Measurements from ENCODE around the gene ABCG8.

ABCG8 gene

DNA sequence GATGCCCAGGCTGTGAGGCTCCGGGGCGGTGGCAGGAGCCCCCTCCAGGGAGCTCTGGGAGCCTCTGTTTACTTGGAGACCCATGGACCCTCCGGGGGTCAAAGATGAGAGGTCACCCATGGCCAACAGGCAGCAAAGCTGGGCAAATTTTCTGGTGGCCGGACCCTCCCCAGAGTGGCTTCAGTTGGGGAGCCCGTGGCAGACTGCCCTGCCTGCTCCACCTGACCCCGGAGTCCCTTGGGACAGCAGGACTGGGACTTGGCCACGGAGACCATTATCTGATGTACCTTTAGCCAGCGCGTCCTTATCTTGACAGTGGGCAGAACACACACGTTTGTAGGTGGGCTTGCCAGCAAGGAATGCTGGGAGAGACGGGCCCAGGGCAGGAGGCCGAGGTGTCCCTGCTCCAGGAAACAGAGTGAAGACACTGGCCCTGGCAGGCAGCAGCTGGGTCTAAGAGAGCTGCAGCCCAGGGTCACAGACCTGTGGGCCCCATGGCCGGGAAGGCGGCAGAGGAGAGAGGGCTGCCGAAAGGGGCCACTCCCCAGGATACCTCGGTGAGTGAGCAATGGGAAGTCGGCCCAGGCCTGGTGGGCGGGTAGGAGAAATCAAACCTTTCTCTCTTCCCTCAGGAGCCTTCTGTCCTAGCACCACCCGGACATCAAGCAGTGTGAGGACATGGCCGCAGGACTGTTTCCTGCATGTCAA, at the start of gene ABCG8, which contains the start of gene ABCG5:
ABCG8 (plus strand) TSS at position 412 of the 708 bp plus-strand sequence; CDS start at position 495, 83 bp downstream.
ABCG5 (minus strand) TSS at position 280 of the 708 bp plus-strand sequence; CDS start at position 120, 160 bp downstream.
- no peak for DNase-seq

- no peak for DNase-seq
Observed at GRCh38 chr2:43790147-43790546, 48.6 kb upstream of the ABCG8 start.

- DNase-seq = no peak
Observed at GRCh38 chr2:43791035-43791765, 47.6 kb upstream of the ABCG8 start.

DNA sequence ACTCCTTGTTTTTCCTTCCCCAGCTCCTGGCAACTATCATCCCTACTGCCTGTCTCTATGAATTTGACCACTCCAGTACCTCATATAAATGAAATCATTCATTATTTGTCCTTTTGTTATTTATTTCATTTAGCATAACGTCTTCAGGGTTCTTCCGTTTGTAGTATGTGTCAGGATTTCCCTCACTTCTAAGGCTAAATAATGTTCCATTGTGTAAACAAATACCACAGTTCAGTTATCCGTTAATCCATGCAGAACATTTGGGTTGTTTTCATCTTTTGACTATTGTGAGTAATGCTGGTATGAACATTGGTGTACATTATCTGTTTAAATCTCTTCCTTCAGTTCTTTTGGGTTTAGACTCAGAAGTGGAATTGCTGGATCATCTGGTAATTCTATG, 46.1 kb upstream of the ABCG8 start:
- DNase-seq = no peak

- DNase-seq = no peak
Observed at GRCh38 chr2:43794956-43795355, 43.8 kb upstream of the ABCG8 start.

GRCh38 chr2:43796206-43796605, 42.6 kb upstream of the ABCG8 start:
- no peak for DNase-seq

GRCh38 chr2:43798300-43798699, 40.5 kb upstream of the ABCG8 start:
- DNase-seq = no peak

- no peak for DNase-seq
Observed at GRCh38 chr2:43800894-43801293, 37.9 kb upstream of the ABCG8 start.

GRCh38 chr2:43802135-43802534, 36.6 kb upstream of the ABCG8 start:
- DNase-seq = no peak

DNA sequence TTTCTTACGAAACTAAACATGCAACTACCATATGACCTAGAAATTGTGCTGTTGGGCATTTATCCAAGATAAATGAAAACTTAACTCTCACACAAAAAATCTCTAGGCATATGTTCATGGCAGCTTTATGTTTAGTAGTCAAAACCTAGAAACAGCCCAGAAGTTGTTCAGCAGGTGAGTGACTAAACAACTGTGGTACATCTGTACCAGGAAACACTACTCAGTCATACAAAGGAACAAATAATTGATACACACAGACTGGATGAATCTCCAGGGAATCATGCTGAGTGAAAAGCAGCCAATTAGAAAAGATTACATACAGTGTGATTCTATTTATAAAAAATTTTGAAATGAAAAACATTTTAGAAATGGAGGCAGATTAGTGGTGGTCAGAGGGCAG, 35.7 kb upstream of the ABCG8 start:
- no peak for DNase-seq

- DNase-seq = no peak
Observed at GRCh38 chr2:43806719-43807031, 32.1 kb upstream of the ABCG8 start.

GRCh38 chr2:43810452-43810851, 28.3 kb upstream of the ABCG8 start:
- DNase-seq = no peak

- no peak for DNase-seq
Observed at GRCh38 chr2:43810888-43811287, 27.9 kb upstream of the ABCG8 start.

DNA sequence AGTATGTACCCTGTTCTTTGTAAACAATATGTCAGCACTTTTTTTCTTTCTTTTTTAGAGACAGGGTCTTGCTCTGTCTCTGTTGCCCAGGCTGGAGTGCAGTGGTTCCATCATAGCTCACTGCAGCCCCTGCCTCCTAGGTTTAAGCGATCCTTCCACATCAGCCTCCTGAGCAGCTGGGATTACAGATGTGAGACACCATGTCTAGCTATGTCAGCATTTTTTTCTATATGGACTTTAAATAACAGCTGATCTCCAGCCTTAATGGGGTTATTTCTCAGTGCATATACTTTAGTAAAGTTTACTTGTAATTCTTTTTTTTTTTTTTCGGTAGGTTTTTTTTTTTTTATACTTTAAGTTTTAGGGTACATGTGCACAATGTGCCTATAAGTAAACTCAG, 26.8 kb upstream of the ABCG8 start:
- DNase-seq = no peak

GRCh38 chr2:43812947-43813346, 25.8 kb upstream of the ABCG8 start:
- no peak for DNase-seq

DNA sequence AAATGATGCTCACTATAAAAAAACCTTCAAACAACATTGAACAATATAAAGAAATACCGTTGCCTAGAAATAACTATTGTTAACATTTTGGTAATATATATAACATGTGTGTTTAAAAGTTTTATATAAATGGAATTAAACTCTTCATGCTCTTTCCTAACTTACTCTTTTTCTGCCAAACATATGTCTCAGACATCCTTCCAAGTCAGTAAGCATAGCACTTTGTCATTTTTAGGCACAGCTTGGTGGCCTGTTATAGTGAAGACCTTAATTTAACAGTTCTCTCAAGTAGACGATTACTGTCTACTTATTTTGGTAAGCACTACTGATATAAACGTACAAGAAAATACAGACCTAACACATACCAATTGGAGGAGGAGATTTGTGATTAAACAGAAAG, 24.1 kb upstream of the ABCG8 start:
- DNase-seq = no peak

DNA sequence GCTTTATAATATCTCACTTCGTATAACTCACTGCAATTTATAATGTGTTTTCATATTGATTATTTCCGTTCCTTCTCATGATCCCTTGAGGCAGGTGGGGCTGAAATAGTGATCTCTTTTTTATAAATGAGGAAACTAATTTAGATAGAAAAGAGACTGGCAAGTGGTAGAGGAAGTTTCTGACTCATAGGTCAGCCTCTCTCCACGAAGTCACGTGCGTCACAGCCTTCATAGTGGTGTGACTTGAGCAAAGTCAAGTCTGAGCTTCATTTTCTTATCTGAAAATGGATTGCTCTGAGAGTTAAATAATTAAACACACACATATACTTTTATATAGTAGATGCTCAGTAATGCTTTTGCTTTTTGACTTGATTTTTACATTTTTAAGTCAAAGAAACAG, 20.0 kb upstream of the ABCG8 start:
- peak; percentile 42 for DNase-seq

- no peak for DNase-seq
Observed at GRCh38 chr2:43819491-43820163, 19.1 kb upstream of the ABCG8 start.

- no peak for DNase-seq
Observed at GRCh38 chr2:43822839-43823238, 15.9 kb upstream of the ABCG8 start.

GRCh38 chr2:43823751-43824150, 15.0 kb upstream of the ABCG8 start:
- no peak for DNase-seq

GRCh38 chr2:43824512-43824911, 14.3 kb upstream of the ABCG8 start:
- no peak for DNase-seq

DNA sequence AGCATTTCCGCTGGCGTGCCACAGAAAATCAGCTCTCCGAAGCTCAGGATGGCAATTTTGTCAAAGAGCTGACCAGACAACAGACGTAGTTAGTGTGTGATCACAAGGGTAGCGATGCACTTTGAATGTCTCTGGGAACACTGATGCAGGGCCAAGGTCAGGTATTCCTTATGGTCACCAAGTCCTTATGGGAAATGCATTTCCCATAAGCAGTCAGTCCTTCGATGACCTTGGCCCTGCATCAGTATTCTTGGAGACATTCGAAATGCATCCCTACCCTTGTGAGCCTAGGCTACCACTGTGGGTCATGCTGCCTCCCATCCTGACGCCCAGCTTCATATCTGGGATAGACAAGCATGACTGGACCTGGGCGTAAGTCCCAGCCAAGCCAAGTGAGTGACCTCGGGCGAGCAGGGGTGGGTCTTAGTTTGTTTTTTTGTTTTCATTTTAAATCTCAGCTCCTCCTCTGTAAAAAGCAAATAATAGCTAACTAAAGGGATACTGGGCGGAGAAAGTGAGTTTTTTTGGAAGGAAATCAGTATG, 13.7 kb upstream of the ABCG8 start:
- no peak for DNase-seq

DNA sequence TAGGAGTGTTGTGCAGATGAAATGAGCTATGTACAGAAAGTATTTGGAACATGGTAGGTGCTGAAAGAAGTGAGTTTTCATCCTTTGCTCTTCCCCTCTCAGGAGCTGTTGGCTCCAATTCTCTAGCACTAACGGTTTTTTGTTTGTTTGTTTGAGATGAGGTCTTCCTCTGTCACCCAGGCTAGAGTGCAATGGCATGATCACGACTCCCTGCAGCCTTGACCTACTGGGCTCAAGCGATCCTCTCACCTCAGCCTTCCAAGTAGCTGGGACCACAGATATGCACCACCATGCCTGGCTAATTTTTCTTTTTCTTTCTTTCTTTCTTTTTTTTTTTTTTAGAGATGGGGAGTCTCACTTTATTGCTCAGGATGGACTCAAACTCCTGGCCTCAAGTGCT, 12.9 kb upstream of the ABCG8 start:
- no peak for DNase-seq

All from EL (cell line).